OCI-LY1 (cell line): ENCODE measurements around the gene WHRN.

ENCODE experiments used
- H2AFZ ChIP-seq: fragments of 200-600 bp; sonication (generic), shearing (Covaris generic); 2 replicates; pipeline ENCODE4 v1.6.0; 2014; ENCODE audit warnings: antibody characterized with exemption, mild to moderate bottlenecking, low read length
- H3F3A ChIP-seq: fragments of 200-600 bp; sonication (generic), shearing (Covaris generic); 2 replicates; pipeline ENCODE4 v1.6.0; 2014; ENCODE audit warnings: mild to moderate bottlenecking, antibody characterized with exemption, low read length, moderate library complexity; ENCODE audit not compliant: insufficient read depth
- H3K27ac ChIP-seq: fragments of 200-600 bp; sonication (generic); 2 replicates; pipeline ENCODE4 v1.5.1; 2014; ENCODE audit warnings: low read length, mixed run types, mild to moderate bottlenecking, low read depth; ENCODE audit not compliant: poor library complexity, severe bottlenecking
- H3K27me3 ChIP-seq: fragments of 200-600 bp; sonication (generic); 2 replicates; pipeline ENCODE4 v1.6.0; 2014; ENCODE audit warnings: antibody characterized with exemption, mild to moderate bottlenecking, low read length, moderate library complexity; ENCODE audit not compliant: insufficient read depth
- H3K36me3 ChIP-seq: fragments of 200-600 bp; sonication (generic); 2 replicates; pipeline ENCODE4 v1.6.1; 2014; ENCODE audit warnings: mild to moderate bottlenecking, antibody characterized with exemption, low read length, moderate library complexity, mixed read lengths; ENCODE audit not compliant: insufficient read depth
- H3K4me1 ChIP-seq: fragments of 200-600 bp; sonication (generic); 2 replicates; pipeline ENCODE4 v1.5.1; 2014; ENCODE audit warnings: mild to moderate bottlenecking, low read length, moderate library complexity; ENCODE audit not compliant: insufficient read depth, severe bottlenecking
- H3K4me2 ChIP-seq: fragments of 200-600 bp; sonication (generic), shearing (Covaris generic); 2 replicates; pipeline ENCODE4 v1.6.1; 2014; ENCODE audit warnings: low read length
- H3K4me3 ChIP-seq: fragments of 200-600 bp; sonication (generic); 2 replicates; pipeline ENCODE4 v1.5.1; 2014; ENCODE audit warnings: low read length, low read depth, mild to moderate bottlenecking, mixed read lengths; ENCODE audit not compliant: poor library complexity, severe bottlenecking
- H3K79me2 ChIP-seq: fragments of 200-600 bp; shearing (Covaris generic); 2 replicates; pipeline ENCODE4 v1.6.1; 2016; ENCODE audit warnings: mixed run types, low read length, mixed read lengths; ENCODE audit not compliant: insufficient read depth
- H3K9ac ChIP-seq: fragments of 200-600 bp; sonication (generic), shearing (Covaris generic); 2 replicates; pipeline ENCODE4 v1.6.1; 2014; ENCODE audit warnings: mild to moderate bottlenecking, low read length, mixed read lengths
- H3K9me2 ChIP-seq: fragments of 200-600 bp; sonication (generic), shearing (Covaris generic); 2 replicates; pipeline ENCODE4 v1.6.1; 2014; ENCODE audit warnings: low read depth, mild to moderate bottlenecking, low read length, mixed read lengths
- H3K9me3 ChIP-seq: fragments of 200-600 bp; shearing (Covaris generic); 2 replicates; pipeline ENCODE4 v1.6.1; 2014; ENCODE audit warnings: low read length, mixed read lengths
- H4K20me1 ChIP-seq: fragments of 200-600 bp; sonication (generic), shearing (Covaris generic); 2 replicates; pipeline ENCODE4 v1.6.0; 2016; ENCODE audit warnings: mild to moderate bottlenecking, low read length; ENCODE audit not compliant: insufficient read depth
- CTCF ChIP-seq: fragments of 200-600 bp; sonication (generic), shearing (Covaris generic); IDR thresholded peaks from 2 replicates; pipeline ENCODE4 v1.5.1; 2017; ENCODE audit warnings: mild to moderate bottlenecking, antibody characterized with exemption, low read length, moderate library complexity, mixed read lengths
- EZH2 ChIP-seq: fragments of 200-600 bp; sonication (generic), shearing (Covaris generic); IDR thresholded peaks from 2 replicates; pipeline ENCODE4 v1.8.0; 2017; ENCODE audit warnings: borderline replicate concordance, mixed run types, mild to moderate bottlenecking, antibody characterized with exemption, low read length, moderate library complexity, mixed read lengths

WHRN gene

GRCh38 chr9:114378016-114378415 lies 127.3 kb downstream of the WHRN start:
- Histone ChIP-seq H3K27ac (no peak overlapping the region), H3K9ac (no peak overlapping the region), H4K20me1 (no peaks in the 10 kb centered on the region), H3K36me3 (peaks cover 64% of the 10 kb centered on the region), H3K27me3 (no peaks in the 10 kb centered on the region), H3K79me2 (peaks cover 8% of the 10 kb centered on the region), H3K9me3 (no peaks in the 10 kb centered on the region), H3K4me1 (peaks cover 39% of the 10 kb centered on the region), H3K4me3 (no peak overlapping the region), H3K9me2 (no peaks in the 10 kb centered on the region), H2AFZ (no peak overlapping the region), H3K4me2 (no peak overlapping the region), H3F3A (peaks cover 4% of the 10 kb centered on the region; the same call in 1 of the 2 replicates)
- TF ChIP-seq CTCF (no peak), EZH2 (no peak)

DNA sequence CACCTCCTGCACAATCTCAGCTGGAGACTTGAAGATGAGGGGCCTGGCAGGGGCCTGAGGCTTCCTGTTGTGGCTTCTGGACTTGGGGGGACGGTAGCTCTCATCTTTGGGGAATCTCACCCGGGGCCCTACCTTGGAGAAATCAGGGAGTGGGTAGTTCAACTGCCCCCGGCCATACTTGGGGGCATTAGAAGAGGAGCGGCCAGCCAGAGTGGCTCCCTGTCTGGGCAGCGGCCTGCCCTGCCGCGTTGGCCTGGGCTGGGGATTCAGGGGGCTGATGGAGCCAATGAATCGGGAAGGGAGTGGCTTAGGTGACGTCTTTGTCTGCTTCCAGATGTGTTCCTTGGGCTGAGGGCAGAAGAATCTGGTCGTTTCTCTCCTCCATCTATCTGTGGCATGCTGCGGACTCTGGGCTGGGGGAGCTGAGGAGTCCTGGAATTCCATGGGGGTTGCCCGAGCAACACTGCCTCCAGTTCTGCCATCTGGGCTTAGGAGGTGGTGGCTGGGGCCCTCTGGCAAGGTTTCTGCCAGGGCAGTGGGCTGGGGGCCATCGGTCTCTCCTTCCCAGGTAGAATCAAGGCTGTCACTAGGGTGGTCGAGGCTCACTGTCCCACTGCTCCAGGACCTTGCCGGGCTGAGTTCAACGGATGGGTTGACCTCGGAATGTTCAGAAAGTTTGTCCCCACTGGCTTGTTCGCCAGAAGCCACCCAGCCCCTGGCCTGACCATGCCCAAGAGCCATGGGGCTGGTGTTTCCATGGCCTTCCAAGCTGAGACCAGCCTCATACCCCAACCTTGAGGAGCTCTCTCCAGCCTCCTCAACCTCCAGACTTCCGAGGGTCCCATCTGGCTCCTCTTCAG lies 128.5 kb downstream of the WHRN start:
- H3K36me3 ChIP-seq: peaks cover 65% of the 10 kb centered on the region
- TF ChIP-seq CTCF (no peak), EZH2 (no peak)
- H3K4me2 ChIP-seq: no peak overlapping the region

DNA sequence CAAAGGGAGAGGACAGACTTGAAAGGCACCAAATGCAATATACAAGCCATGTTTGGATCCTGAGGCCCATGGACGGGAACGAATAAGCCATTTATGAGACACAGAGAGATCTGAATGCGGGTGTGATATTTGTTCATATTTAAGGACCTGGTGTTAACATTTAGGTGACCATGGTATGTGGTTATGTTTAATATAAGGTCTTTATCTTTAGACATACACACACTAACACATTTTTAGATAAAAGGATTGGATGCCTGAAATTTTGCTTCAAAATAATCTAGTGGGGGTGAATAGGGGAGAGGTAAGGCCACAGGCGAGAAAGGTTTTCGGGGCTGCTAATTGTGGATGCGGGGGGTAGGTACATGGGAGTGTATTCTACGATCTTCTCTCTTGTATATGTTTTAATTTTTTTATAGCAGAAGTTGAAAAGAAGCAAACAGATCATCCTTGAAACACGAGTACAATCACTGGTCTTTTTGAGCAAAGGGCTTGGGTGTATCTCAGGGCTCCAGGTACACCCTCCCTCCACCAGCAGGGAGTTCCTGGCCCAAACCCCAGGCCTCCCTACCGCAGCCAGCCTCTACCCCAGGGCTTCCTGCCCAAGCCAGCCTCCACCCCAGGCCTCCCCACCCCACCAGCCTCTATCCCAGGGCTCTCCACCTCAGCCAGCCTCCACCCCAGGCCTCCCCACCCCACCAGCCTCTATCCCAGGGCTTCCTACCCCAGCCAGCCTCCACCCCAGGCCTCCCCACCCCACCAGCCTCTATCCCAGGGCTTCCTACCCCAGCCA lies 129.7 kb downstream of the WHRN start:
- no peaks in the 10 kb centered on the region for H3K79me2 ChIP-seq
- H3K9me3 ChIP-seq: no peaks in the 10 kb centered on the region
- H3K4me2 ChIP-seq: no peak overlapping the region; the same call in 1 of the 2 replicates
- no peaks in the 10 kb centered on the region for H3K27me3 ChIP-seq
- H3K4me3 ChIP-seq: no peak overlapping the region
- H3F3A ChIP-seq: peaks cover 4% of the 10 kb centered on the region; the same call in 1 of the 2 replicates
- H2AFZ ChIP-seq: no peak overlapping the region
- no peak overlapping the region; the same call in 1 of the 2 replicates for H3K9ac ChIP-seq
- no peaks in the 10 kb centered on the region for H3K9me2 ChIP-seq
- H3K4me1 ChIP-seq: peaks cover 52% of the 10 kb centered on the region
- H3K27ac ChIP-seq: peak overlapping the region; percentile 99
- TF ChIP-seq EZH2 (no peak), CTCF (no peak)
- no peaks in the 10 kb centered on the region for H4K20me1 ChIP-seq
- peaks cover 61% of the 10 kb centered on the region for H3K36me3 ChIP-seq

More for the DNA sequence above, 128.5 kb downstream of the WHRN start:
- Histone ChIP-seq H3K9me2 (no peaks in the 10 kb centered on the region), H3K27me3 (no peaks in the 10 kb centered on the region), H3F3A (peaks cover 4% of the 10 kb centered on the region; the same call in 1 of the 2 replicates), H3K79me2 (no peaks in the 10 kb centered on the region), H3K27ac (peak overlapping the region; percentile 8), H3K4me1 (peaks cover 40% of the 10 kb centered on the region), H3K9me3 (no peaks in the 10 kb centered on the region), H3K4me3 (no peak overlapping the region), H2AFZ (no peak overlapping the region), H3K9ac (no peak overlapping the region), H4K20me1 (no peaks in the 10 kb centered on the region)
